MM.1S (cell line): ENCODE data around the gene COL13A1.

Source experiments
- EZH2 ChIP-seq: fragments of 300-600 bp; sonication (generic); optimal IDR thresholded peaks from 2 replicates; pipeline ENCODE3; 2017; ENCODE audit warnings: low read depth, mild to moderate bottlenecking, antibody characterized with exemption, low read length, mixed read lengths
- TF ChIP-seq, protein P1 (sequence below): fragments of 300-600 bp; sonication (generic); IDR thresholded peaks from 2 replicates; pipeline ENCODE4 v1.5.1; 2016; ENCODE audit warnings: antibody characterized with exemption, low read length, mixed read lengths

DNA sequence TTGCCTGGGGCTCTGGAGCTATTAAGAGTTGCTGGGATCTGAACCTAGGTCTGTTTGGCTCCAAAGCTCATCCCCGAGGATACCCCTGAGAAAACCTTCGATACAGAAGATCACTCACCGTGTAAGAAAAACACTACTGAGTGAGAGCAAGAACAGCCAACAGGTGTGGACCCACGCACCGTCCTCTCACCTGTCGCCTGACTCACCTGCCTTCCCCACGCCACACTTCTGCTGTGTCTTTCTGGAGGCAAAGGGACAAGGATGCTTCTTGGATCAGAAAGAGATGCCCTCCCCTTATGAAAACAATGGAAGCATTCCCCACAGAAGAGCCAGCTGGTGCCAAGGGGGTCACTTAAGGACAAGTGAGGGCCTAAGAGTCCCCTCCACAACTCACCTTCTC lies 46.7 kb downstream of the COL13A1 start:
- TF ChIP-seq, protein P1, sequence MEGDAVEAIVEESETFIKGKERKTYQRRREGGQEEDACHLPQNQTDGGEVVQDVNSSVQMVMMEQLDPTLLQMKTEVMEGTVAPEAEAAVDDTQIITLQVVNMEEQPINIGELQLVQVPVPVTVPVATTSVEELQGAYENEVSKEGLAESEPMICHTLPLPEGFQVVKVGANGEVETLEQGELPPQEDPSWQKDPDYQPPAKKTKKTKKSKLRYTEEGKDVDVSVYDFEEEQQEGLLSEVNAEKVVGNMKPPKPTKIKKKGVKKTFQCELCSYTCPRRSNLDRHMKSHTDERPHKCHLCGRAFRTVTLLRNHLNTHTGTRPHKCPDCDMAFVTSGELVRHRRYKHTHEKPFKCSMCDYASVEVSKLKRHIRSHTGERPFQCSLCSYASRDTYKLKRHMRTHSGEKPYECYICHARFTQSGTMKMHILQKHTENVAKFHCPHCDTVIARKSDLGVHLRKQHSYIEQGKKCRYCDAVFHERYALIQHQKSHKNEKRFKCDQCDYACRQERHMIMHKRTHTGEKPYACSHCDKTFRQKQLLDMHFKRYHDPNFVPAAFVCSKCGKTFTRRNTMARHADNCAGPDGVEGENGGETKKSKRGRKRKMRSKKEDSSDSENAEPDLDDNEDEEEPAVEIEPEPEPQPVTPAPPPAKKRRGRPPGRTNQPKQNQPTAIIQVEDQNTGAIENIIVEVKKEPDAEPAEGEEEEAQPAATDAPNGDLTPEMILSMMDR = no peak
- TF ChIP-seq EZH2 = no peak
